GM18868 (cell line): ENCODE data around the gene AFTPH.
A peak's percentile ranks its signal among the peaks of the same experiment; 100 is the strongest.

ENCODE experiments used
- ATAC-seq: cut with Tn5 transposase; IDR thresholded peaks from one replicate; pipeline ENCODE4 v1.9.1; 2021; ENCODE audit warnings: mild to moderate bottlenecking, moderate library complexity; ENCODE audit not compliant: unreplicated experiment

Gene AFTPH, protein sequence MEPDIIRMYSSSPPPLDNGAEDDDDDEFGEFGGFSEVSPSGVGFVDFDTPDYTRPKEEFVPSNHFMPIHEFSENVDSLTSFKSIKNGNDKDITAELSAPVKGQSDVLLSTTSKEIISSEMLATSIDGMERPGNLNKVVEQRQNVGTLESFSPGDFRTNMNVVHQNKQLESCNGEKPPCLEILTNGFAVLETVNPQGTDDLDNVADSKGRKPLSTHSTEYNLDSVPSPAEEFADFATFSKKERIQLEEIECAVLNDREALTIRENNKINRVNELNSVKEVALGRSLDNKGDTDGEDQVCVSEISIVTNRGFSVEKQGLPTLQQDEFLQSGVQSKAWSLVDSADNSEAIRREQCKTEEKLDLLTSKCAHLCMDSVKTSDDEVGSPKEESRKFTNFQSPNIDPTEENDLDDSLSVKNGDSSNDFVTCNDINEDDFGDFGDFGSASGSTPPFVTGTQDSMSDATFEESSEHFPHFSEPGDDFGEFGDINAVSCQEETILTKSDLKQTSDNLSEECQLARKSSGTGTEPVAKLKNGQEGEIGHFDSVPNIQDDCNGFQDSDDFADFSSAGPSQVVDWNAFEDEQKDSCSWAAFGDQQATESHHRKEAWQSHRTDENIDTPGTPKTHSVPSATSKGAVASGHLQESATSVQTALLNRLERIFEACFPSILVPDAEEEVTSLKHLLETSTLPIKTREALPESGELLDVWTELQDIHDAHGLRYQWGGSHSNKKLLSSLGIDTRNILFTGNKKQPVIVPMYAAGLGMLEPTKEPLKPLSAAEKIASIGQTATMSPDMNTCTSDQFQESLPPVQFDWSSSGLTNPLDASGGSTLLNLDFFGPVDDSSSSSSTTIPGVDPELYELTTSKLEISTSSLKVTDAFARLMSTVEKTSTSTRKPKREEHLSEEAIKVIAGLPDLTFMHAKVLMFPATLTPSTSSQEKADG

DNA sequence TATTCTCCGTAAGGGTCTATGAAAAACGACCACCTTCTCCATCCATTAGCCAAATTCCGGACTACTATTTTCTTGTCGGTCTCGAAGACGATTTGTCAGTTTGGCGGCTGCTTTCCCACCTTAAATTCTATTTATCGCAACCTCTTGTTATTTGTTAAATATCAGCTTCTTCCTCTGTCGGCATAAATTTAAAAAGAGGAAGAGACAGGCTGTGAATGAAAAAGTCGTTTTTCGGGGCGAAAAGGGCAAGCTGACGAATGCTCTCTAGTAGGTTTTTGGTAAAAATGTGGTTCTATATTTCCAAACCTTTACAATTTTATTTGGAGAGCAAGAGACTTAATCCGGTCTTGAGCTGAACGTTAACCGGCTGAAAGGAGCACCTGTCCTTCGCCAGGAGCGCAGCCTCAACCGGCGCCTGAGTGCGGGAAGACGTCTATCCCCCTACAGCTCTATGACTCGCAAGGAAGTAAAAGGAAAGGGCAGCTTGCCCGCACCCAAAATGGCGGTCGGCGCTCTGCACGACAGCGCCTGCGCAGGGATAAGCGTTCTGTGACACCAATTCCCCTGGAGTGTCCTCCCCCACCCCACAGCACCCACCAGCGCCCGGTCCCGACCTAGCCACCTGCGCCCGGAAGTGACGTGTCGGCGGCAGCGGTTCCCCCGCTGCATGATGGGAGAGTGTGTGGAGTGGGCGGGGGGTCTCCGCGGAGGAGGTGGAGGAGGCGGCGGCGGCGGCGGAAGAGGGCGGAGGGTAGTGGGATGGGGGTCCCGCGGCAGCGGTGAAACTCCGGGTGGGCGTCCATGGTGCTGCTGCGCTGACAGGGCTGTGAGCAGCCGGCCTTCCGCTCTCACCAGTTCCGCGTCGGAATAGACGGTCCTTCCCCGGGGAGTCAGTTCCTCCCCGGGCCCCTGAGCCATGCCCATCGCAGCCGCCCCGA lies at the start of gene AFTPH:
TSS of gene AFTPH (plus strand) at position 663 of the 938 bp plus-strand sequence. CDS start 27,147 bp downstream, outside the sequence.
- ATAC-seq, result peak; percentile 85

DNA sequence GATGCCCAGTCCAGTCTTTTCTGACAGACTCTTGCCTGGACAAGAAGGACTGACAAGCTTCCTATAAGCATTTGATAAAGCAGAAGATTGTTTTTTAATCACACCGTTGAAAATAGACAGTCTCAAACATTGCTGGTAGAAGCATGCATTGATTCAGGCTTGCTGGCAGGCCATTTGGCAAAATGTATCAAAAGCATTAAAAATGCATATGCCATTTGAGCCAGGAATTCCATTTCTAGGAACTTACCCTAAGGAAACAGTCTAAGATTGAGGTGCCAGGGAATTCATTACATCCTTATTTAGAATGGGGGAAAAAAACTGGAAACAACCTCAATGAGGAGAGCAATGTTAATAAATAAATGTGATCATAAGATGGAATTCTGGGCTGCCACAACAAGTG lies 49.5 kb upstream of the AFTPH start:
- ATAC-seq, result no peak

DNA sequence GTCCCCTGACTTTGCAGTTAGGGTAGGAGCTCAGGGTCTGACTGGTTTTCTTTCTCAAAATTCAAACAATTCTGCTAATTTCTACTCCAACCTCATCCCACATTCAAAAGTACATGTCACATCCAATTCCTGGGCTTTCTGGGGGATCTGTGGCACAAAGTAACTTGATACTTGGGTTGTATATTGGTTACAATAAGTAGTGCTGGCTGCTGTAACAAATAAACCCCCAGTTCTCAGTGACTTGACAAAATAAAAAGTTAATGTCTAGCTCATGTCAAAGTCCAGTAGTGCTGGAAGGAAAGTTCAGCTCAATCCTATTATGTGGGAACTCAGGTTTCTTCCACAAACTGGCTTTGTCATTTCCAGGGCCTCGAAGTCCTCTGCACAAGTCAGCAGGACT lies 47.1 kb upstream of the AFTPH start:
- ATAC-seq, result no peak

DNA sequence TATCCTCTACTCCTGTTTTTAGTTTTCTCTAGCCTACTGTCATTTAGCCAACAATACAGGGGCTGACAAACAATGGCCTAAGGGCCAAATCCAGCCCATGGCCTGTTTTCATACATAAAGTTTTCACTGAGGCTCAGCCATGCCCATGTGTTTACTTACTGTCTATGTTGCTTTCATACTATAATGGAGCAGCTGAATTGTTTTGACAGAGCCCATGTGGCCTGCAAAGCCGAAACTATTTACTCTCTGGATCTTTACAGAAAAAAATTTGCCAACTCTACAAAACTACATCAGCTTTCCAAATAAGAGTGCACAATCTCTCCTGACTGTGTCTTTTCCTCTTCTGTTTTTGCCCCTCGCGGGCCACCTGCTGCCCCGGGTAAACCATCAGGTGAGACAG lies 46.1 kb upstream of the AFTPH start:
- no peak for ATAC-seq

DNA sequence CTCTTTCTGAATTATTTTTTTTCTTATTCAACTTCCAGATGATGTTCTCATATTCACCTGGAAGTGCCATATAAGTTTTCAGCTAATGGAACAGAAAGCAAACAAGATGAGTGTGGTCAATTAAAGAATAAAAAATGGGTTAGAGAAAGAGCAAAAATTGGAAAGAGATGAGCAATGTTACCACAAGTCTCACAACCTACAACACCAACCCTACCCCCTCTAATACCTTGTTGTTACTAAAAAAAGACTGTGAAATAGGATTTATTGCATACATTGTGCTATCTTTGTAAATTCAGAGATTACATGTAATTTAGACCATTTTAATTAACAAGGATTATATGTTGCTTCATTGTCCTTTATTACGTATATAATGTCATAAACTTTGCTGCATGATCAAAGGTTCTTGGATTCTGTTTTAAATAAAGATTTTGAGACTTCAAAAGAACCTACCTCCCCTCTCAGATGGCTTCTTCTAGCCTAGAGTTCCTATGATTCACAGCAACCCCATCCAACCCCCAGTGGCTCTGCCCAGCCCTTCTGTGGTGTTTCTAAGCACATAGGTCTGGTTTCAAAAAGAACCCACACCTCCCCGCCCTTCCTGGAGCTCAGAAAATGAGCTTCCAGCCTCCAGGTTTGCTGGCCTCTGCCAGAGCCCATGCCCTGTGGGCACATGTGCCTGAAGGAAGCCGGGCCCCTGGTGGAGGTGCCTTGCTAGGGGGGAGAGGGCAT lies 45.5 kb upstream of the AFTPH start:
- ATAC-seq, result no peak

DNA sequence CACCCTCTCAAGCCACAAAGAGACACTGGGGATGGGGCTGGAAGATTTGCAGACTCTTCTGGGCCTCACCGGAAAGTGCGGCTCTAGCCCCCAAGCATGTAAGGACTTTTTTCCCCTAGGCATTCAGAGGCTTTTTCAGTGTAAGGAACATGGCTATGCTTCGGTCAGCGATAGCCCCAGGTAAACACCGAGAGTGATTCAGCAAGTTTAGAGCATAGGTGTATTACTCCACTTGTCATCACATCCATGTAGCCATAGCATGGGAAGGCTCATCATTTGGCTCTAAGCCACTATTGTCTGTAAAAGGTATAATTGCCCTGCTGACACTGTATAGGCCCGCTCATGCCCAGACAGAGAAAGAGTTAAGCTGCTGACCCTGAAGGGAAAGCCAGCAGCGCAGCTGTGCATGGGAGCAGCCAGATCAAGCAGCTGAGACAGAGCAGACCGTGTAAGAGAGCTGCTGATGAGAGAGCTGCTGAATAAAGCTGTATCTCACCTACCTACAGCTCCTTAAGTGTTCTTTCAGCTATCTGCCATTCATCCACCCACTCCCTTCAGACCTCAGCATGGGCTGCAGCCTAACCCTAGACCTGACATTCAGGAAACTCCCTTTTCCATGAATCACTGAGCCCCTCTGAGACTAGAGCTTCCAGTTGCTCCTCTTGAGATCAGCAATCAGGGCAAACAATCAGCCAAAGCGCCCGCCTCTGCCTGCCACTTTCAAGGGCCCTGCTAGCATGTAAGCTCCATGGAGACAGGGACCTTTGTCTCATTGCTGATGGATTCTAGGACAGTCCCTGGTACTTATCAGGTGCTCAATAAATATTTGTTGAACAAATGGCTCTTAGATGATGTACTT lies 44.6 kb upstream of the AFTPH start:
- ATAC-seq, result no peak

DNA sequence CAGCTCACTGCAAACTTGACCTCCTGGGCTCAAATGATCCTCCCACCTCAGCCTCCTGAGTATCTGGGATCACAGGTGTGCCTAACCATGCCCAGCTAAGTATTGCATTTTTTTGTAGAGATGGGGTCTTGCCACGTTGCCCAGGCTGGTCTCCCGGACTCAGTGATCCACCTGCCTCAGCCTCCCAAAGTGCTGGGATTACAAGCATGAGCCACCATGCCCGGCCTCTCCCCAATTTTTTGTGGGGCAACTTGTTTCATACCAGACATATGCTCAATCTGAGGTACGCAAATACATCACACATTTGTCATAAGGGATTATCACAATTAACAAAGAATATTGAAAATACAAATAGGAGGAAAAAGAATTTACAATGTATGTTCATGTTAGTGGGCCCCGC lies 42.5 kb upstream of the AFTPH start:
- no peak for ATAC-seq

DNA sequence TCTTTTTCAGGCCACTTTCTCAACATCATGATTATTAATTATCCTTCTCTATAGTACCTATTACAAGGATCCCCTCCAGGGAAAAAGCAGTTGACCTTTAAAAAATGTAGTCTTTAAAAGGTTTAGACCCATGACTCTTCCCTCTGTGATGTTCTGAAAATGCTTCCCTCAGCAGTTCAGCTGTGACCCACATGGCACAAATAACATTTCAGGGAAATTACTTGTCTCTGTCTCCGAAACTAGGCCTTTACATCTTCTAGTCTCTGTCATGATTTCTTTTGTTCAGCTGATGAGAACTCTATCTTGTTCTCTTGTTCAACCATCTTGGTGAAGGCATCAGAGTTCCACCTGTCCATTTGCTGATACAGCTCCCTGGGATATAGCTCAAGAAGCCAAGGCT lies 41.9 kb upstream of the AFTPH start:
- no peak for ATAC-seq

DNA sequence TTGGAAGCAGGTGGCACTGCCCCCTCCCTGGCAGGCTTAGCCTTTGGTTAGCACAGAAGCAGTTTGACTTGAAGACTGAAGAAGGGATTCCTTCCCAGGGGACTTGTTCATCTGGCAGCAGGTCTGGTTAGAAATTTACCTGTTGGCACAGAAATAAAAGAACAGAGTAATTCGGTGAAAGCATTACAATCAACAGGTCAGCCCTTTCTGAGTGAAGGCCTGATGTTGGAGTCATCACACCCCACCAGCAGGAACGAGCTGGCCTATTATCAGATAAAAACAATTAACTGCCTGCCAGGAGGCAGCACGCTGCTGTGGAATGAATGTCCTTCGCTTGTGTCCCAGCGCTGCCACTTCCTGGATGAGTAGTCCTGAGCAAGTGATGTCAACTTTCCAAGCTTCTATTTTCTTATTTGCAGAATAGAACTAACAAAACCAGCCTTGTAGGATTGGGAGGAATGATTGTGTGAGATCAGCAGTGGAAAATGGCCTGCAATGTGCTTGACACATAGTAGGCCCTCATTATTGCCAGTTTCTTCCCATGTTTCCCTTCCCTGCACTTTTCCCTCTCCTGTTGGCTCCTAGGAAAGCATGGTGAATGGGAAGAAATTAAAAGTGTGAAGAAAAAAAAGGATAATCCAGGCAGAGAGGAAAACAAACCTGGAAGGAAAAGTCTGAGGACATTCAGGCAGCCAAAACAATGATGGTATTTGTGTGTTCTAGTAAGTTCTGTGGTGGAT lies 41.2 kb upstream of the AFTPH start:
- ATAC-seq, result no peak

DNA sequence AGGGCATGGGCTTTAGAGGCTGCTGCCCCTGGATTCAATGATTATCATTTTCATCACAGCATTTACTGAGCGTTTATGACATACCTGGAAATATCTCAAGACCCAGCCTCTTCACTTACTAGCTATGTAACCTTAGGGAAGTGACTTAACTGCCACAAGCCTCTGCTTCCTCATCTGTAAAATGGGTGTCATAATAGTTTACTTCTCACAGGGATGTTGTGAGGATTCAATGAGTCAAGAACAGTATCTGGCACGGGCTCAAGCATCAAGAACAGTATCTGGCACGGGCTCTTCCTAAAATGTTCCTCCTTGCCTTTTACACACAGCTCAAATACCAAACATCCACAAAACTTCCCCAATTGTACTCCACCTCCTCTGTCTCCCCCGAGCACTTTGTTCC lies 38.8 kb upstream of the AFTPH start:
- no peak for ATAC-seq

DNA sequence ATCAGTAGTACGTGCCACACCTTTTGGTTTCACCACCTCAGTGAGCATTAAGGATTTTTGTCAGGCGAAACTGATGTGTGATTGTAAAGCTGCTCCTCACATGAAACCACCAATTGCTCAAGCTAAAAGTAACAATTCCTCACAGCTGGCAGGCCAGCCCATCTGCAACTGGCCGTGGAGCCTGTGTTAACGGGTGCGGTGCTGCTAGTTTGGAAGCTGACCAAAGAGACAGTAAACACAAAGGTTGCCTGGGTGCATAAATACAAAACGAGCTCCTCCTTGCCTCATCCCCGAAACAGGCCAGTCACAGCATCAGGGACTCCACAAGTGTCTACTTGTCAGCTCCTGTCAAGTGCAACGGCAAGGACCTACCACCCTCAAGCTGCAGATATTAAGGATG lies 38.2 kb upstream of the AFTPH start:
- ATAC-seq, result no peak

DNA sequence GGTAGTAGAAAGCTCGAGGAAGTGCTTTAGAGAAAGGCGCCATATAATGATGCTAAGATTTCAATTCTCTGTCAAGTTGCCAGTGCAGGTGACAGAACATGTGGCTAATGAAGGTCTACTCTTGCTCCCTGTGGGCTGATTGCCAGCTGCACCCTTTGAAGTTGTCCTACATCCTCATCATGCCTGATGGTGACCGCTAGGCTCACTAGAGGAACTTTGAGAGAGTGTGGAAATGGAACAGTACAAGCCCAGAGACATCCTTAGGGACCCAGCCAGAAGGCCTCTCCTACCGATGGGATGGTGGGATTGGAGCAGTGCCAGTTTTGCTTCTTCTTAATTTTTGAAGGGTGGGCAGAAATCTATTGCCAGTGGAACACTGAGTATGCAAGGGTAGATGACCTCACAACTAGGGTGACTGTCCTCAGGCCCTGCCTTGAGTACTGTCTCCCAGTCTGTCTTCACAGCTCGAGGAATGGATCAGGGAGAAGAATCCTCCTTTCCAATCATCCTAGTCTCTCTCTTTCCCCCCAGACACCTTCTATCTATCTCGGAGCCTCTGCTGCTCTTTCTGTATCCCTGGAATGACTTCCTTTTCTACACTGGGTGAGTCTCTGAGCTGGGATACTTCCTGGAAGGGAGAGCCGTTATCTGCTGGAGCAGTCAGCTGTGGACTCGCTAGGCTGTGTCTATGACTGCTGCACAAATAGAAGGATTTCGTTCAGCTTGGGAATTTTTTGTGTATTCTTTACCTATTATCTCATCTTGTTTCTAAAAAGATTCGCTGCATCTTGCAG lies 36.7 kb upstream of the AFTPH start:
- ATAC-seq, result no peak

DNA sequence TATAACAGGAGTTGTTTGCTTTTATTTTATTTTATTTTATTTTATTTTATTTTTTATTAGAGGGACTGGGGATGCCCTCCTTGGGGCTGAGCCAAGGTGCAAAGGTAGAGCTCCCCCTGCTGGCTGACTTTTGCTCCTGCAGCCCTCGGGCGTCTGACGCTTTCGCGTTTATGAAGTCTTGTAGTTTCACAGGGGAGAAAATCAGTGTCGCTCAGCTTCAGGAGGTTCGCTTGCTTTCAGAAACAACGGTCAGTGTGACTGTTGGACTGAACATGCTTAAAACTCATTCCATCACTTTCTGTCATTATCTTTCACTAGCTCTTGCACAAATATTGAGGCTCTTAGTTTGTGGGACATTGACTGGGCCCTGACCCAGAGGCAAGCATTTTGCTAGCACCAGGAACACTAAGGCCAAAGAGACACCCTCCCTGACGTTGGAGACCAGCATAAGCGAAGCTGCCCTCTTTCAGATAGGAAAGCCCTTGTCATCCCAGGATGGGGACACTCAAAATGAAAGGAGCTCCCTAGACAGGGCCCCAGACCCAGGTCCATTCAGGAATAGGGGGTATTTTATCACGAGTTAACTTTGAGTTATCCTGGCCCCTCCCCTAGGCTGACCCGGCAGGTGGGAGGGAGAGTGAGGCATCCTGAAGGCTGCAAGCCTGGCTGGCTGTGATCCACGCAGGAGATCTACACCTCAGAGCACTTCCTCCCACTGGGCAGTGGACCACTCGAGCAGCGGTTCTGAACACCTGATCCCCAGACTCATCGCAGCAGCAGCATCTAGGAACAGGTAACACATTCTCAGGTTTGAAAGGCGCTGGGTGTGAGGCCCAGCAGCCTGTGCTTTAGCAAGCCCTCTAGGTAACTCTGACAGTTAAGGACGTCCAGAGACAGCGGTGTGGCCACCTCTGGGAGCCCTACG lies 35.8 kb upstream of the AFTPH start:
- ATAC-seq, result peak; percentile 69

DNA sequence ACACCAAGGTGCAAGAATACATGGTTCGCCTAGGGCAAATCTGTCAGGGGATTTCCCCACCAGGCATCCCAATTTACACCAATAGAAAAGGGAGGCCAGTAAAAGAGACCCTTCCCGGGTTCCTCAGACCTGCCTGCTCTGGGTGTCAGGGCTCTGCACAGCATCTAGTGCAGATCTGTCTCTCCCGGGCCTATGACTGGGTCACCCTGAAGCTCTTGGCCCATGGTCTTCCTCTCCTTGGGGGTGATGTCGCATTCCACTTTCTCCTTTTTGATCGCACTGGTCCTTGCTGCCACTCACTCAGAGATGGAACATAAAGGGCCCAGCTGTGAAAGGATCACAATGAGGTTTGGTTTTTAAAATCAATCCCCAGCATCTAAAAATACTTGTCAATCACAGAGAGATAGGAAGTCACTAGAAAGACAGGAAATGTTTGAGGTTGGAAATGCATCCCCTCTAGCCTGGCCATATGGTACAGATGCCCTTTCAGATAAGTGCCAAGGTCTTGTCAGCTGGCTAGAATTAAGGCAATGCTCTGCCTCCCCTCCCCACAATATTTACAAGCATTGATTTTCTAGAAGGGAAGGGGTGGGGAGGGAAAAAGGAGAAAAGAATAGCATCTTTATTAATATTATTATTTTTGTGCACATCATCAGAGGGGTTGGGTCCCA lies 34.9 kb upstream of the AFTPH start:
- no peak for ATAC-seq

DNA sequence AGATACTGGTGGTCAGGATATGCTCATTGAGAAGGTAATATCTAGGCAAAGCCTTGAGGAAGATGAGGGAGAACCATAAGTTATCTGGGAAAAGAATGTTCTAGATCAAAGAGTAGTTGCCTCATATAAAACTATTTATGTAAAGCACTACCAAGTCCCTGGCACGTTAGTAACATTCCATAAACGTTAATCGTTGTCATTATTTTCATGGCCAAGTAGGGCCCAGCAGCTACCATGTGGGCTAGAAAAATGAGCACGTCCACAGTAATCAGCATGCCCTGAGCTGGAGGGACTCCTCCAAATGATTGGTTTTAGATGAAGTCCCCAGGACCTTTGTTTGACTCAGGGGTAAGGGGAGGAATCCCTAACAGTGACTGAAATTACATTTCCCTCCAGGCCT lies 32.7 kb upstream of the AFTPH start:
- no peak for ATAC-seq

DNA sequence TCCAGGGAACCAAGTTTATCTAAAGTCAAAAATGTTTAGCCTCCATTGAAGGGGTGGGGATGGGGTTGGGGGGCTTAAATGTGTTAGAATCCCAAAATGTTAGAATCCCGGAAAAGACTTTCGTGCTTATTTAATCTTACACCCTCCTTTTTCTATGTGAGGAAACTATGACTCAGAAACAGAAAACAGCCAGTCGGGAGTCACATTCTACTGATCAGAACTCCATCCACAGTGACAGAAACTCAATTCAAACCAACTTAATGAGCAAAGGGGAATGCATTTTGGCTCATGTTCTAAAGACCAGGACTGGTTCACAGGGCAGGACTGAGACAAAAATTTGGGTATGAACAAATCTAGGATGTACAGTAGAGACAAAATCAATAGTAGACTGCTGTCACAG lies 31.9 kb upstream of the AFTPH start:
- no peak for ATAC-seq
